Subcutaneous adipose tissue (tissue), 4 donors: ENCODE results near the gene DSTN. TPM values are rescaled to one million over a fixed set of nuclear protein-coding genes. Genes with fewer than 3 reads are reported as not detected.

Experiments used
- total RNA-seq, 4 donors: library from RNA; depleted of rRNA; stranded (reverse); fragments of >200 nt; gene quantifications; one replicate each; pipeline ENCODE4 v1.1.0, GENCODE V29; 2016
- TF ChIP-seq, protein P1 (sequence below): fragments of 450-650 bp; IDR thresholded peaks from one replicate; pipeline ENCODE4 v1.5.1; 2016; ENCODE audit warnings: low read depth, mild to moderate bottlenecking, control low read depth, antibody characterized with exemption, moderate library complexity

Gene DSTN
- total RNA-seq, 4 donors from 2014 or later, result 177 to 276 (median 212) TPM

DNA sequence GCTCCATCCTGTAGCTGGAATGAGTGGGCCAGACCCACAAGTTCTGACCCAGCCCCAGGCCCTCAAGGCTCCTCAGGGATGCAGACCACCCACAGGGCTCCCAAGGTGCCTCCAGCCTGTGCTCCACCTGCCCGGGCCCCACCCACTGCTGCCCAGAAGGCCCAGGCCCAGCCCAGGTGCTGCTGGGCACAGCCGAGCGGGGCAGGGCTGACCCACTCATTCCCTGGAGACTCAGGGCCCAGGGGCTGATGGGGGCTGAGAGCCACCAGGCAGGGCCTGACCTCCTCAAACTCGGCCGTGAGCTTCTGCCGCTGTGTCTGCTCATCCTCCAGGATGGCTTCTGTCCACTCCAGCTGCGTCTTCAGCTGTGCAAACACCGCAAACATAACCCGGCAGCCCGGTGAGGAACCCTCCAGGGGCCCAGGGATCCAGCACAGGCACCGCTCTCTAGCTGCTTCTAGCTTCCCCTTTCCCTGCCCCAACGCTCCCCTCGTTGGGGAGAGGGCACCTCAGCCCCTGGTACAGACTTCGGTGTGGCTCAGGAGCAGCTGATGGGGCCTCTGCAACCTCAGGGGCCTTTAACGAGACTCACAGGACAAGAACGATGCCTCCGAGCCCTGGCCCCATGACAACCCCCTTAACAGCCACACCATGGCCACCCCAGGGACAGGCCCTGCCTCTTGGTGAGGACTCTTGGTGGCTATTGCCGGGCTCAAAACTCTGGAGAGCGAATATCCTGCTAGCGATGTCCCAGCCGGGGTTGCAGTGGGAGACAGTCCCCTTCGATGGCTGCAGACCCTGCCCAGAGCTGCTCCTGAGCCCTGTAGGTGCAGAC lies 46.0 kb downstream of the DSTN start:
- TF ChIP-seq, protein P1, sequence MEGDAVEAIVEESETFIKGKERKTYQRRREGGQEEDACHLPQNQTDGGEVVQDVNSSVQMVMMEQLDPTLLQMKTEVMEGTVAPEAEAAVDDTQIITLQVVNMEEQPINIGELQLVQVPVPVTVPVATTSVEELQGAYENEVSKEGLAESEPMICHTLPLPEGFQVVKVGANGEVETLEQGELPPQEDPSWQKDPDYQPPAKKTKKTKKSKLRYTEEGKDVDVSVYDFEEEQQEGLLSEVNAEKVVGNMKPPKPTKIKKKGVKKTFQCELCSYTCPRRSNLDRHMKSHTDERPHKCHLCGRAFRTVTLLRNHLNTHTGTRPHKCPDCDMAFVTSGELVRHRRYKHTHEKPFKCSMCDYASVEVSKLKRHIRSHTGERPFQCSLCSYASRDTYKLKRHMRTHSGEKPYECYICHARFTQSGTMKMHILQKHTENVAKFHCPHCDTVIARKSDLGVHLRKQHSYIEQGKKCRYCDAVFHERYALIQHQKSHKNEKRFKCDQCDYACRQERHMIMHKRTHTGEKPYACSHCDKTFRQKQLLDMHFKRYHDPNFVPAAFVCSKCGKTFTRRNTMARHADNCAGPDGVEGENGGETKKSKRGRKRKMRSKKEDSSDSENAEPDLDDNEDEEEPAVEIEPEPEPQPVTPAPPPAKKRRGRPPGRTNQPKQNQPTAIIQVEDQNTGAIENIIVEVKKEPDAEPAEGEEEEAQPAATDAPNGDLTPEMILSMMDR, result no peak

DNA sequence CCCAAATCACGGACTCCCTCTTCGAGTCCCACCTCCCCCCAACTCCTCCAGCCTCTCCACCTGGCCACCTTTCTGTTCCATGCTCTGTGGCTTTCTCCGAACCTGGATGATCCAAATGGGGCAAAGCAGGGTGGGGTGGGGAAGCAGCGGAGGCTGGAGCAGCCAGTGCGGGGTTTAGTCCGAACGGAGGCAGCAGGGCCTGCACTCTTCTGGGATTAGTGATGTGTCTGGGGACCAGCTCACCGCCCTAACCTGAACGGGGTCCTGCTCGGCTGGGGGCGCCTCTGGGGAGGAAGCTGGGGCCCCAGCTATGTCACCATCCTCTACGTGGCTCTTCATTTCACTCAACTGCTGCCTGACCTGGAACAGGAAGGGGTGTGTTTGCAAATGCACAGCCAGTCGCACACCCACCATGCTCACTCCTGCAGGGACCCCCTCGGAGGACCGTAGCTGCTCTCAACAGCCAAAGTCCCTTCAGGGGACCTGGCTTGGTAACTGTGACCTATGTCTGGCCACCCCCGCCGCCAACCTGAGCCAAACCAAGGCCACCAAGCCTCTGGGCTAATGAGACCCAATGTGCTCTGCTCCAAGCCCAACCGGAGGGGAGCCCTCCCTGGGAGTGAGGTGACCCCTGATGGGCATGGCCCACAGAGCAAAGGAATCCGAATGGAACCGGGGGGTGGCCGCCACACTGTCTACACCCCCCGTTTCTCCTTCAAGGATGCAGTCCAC lies 46.8 kb downstream of the DSTN start:
- TF ChIP-seq, protein P1, result no peak

DNA sequence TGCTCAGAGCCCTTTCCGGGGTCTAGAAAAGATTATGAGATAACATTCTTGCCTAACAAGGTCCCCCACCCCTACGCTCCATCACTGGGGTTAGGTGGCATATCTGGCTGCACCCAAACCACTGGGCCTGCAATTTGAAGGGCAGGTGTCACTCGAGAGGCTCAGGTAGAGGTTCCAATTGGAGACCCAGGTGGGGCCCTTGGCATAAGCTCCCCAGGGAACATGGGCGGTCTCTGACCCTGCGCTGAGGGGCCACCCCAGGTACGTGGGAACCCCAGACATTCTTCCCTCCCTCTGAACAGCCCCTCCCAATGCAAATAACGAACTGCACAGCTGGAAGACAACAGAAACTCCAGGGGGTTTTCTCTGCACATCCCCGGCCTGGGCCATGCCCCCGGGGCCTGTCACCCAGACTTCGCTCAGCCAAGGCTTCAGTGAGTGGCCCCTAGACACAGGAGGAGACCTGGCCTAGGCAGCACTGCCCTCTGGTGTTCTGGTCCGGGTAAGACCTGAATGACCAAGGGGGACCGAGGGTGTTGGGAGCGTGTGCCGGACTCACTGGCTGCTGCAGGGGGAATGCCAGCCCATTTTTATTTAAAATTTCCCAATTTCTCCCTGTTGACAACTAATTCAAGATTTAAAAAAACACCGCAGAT lies 47.5 kb downstream of the DSTN start:
- TF ChIP-seq, protein P1, result no peak

DNA sequence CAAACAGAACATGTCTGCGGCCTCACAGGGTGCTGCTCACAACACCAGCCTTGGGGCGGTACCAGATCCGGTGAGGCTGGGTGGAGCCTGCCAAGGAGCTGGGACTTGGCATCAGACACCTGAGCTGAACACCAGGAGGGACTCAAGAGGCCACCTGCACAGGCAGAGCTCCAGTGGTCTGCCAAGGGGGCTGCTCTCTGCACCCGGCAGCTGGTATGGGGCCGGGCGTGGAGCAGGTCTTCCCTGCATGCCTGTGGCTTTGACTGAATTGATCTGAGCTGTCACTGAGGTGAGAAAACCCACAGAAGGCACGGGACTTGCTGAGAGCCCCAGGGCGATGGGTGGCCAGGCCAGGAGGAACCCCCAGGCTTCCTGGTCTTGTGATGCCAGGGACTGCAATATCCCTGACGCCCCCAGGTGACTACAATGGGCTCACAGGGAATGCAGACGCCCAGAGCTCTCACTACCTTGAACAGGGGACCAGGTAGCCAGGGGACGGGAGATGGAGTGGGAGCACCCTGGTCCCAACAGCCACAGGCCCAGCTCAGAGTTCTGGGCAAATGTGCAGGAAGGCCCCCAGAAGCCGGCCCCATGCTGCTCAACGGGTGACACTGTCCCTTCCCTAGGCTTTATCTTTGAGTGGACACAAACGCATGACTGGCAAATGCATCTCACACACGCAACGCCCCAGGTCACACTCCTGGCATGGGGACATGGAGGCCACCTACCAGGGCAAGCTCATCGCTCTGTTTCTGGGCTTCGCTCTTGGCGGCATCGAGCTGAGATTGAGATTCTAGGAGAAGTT lies 48.2 kb downstream of the DSTN start:
- TF ChIP-seq, protein P1, result no peak

DNA sequence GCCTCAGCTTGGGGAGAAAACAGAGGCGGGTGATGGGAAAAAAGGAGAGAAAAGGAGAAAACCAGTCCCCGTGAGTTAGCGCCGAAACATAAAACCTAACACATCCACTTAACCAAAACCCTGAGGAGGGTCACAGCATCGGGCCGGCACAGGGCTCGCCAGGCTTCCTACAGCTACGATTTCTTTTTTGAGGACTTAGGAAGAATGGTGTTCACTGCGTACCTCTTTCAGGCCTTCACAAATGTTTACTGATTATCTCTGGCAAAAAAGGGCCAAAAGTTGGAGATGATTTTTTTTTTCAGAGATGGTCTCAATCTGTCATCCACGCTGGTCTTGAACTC lies 48.8 kb downstream of the DSTN start:
- TF ChIP-seq, protein P1, result no peak

DNA sequence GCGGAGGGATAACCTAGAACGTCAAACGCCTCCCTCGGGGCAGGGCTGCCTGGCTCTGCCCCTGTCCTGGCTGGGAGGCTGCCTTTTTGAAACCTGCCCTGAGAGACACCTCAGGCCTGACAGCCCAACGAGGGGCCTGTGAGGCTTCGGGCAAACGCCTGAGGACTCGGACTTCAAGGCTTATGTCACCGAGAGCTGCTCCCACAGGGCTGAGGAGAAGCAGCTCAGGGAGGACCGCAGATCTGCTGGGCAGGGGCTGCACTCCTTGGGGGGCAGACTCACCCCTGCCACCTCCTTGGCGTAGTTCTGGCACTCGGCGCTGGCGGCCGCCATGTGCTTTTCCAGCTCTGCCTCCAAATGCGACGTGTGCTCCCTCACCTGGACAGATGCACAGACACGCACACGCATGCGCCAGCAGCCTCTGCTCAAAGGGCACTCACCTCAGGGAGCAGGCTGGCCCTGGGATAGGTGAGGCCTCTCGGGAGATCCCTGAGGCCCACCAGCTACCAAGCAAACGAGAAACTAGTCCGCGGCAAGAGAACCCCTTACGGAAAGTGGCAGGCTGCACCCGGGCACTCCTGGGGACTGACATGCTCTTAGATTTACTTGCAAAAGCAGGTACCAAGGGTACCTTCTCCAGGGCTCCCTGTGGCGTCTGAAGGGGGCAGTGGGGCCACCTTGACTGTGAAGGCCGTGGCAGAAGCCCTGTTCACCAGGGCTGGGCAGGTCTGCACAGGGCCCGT lies 49.6 kb downstream of the DSTN start:
- TF ChIP-seq, protein P1, result no peak
